Stimulated activated CD8-positive, alpha-beta memory T cell treated with anti-CD3 and anti-CD28 coated beads, Interleukin-7, amount 100 ng/mL, for 48 hours (primary cell): Measurements from ENCODE around the gene FNDC3B.

Experiments
- DNase-seq, 2 donors: peaks; one replicate each; pipeline ENCODE4 v3.0.0-alpha.2; 2020; ENCODE audit warnings: low read depth in 1 of 2; ENCODE audit errors: extremely low read depth in 1 of 2

Gene FNDC3B

GRCh38 chr3:172147113-172147818, 107.9 kb downstream of the FNDC3B start:
- DNase-seq = no peak

GRCh38 chr3:172148241-172148640, 108.9 kb downstream of the FNDC3B start:
- no peak for DNase-seq

GRCh38 chr3:172148702-172149565, 109.6 kb downstream of the FNDC3B start:
- DNase-seq = no peak

- DNase-seq = no peak
Observed at GRCh38 chr3:172150268-172150667, 110.9 kb downstream of the FNDC3B start.

GRCh38 chr3:172150913-172151650, 111.7 kb downstream of the FNDC3B start:
- no peak for DNase-seq

GRCh38 chr3:172151651-172152649, 112.6 kb downstream of the FNDC3B start:
- DNase-seq = no peak

- no peak for DNase-seq
Observed at GRCh38 chr3:172152874-172153273, 113.5 kb downstream of the FNDC3B start.

- peak in 1 of 2 donors; percentile 26 for DNase-seq
Observed at GRCh38 chr3:172153335-172153861, 114.0 kb downstream of the FNDC3B start.

GRCh38 chr3:172154768-172155664, 115.6 kb downstream of the FNDC3B start:
- DNase-seq = no peak

GRCh38 chr3:172155897-172156585, 116.7 kb downstream of the FNDC3B start:
- DNase-seq = no peak

GRCh38 chr3:172156586-172156955, 117.2 kb downstream of the FNDC3B start:
- DNase-seq = no peak

GRCh38 chr3:172157564-172158258, 118.3 kb downstream of the FNDC3B start:
- DNase-seq = no peak

- no peak for DNase-seq
Observed at GRCh38 chr3:172158741-172159140, 119.4 kb downstream of the FNDC3B start.

GRCh38 chr3:172159376-172159775, 120.0 kb downstream of the FNDC3B start:
- DNase-seq = no peak

GRCh38 chr3:172159962-172160538, 120.7 kb downstream of the FNDC3B start:
- DNase-seq = no peak

GRCh38 chr3:172161133-172161789, 121.9 kb downstream of the FNDC3B start:
- no peak for DNase-seq

- no peak for DNase-seq
Observed at GRCh38 chr3:172161959-172162358, 122.6 kb downstream of the FNDC3B start.
